Measurements from ENCODE around the gene ZNF497. TPM values are rescaled to one million over a fixed set of nuclear protein-coding genes. Genes with fewer than 3 reads are reported as not detected.

The ZNF497 gene
- total RNA-seq, 1 experiment from 2014 or later: 2.4 TPM

DNA sequence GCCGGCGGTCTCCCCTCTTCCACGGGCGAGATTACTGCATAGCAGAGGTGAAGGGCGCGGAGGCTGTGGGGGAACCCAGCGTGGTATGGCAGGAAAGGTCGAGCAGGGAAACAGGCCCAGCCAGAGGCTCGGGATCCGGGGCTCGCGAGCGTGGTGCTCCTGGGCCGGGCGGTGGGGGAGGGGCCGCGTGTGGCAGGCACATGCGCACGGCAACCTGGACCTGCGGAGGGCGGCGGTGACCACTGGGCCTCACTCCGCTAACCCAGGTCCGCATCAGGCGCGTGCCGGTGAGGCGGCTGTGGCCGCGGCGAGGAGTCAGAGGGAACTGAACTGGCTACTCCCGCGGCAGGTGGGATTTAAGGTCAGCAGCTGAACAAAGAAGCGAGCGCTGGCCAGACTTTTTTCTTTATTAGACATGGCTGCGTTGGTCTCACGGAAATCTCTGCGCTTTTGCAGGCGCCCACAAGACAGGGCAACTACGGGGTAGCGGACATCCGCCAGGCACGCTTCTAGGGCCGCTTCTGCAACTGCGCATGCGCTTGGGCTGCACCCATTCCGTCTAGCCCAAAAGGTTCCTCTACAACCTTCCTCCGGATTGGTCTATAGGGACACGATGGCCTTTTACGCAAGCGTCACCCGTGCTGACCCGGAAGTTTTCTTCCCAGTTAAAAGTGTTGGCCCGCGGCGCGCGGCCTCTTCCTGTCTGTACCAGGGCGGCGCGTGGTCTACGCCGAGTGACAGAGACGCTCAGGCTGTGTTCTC lies 24.2 kb upstream of the ZNF497 start, which contains the start of gene RPS5:
Gene RPS5 (plus strand): TSS at position 694 of the 762 bp plus-strand sequence. CDS start 869 bp downstream, outside the sequence.
- peaks cover 22 to 33% of the 10 kb centered on the region in 2 experiments for H3K4me1 Mint-ChIP-seq
- no peaks in the 10 kb centered on the region for H3K79me1 ChIP-seq (ENCODE audit: insufficient read depth, low read depth, low read length, poor library complexity, severe bottlenecking)
- H3K23me2 ChIP-seq (ENCODE audit: insufficient read length, low read depth, low read length, poor library complexity, severe bottlenecking): peaks cover 7% of the 10 kb centered on the region
- peak within 1 kb of the TSS; percentile 93 for H3K14ac ChIP-seq (ENCODE audit: insufficient read depth, low read length)
- no peaks in the 10 kb centered on the region for H3K27me3 ChIP-seq (ENCODE audit: insufficient read depth, low read length)
- WGBS (ENCODE audit: extremely low coverage, insufficient read length, low lambda C conversion rate): no CpG with 5 or more reads among the region's 64 CpGs
- H2BK20ac ChIP-seq (ENCODE audit: low read depth, low read length, poor library complexity, severe bottlenecking): no peak within 1 kb of the TSS
- no peak within 1 kb of the TSS for H2BK120ac ChIP-seq (ENCODE audit: low read depth, low read length, poor library complexity, severe bottlenecking)
- H4K91ac ChIP-seq (ENCODE audit: insufficient read length, low read depth, low read length): no peak within 1 kb of the TSS
- peak within 1 kb of the TSS; percentile 95 to 99 (median 98) for H3K27ac Mint-ChIP-seq
- no peaks in the 10 kb centered on the region for H4K20me1 ChIP-seq (ENCODE audit: control insufficient read depth, insufficient read depth, insufficient read length)
- H3K4me1 ChIP-seq (ENCODE audit: insufficient read depth, low read length): peaks cover 4% of the 10 kb centered on the region; the same call in 1 of the 2 replicates
- no peak within 1 kb of the TSS for H3T11ph ChIP-seq (ENCODE audit: low read length)
- H2AFZ ChIP-seq (ENCODE audit: low read length): no peak within 1 kb of the TSS
- peaks cover 33 to 40% (median 36%) of the 10 kb centered on the region in 3 experiments for H3K36me3 Mint-ChIP-seq (ENCODE audit: insufficient read depth in 1 of 3, low read depth in 3 of 3)
- no peaks in the 10 kb centered on the region for H3K27me3 Mint-ChIP-seq (ENCODE audit: low read depth)
- no peak within 1 kb of the TSS for H3K23ac ChIP-seq (ENCODE audit: insufficient read length, low read depth, low read length)
- DNase-seq: peak; percentile 98
- peak within 1 kb of the TSS; percentile 42 for H3K27ac ChIP-seq (ENCODE audit: insufficient read length, low read depth, low read length)
- peak within 1 kb of the TSS; percentile 94 for H3K4me2 ChIP-seq (ENCODE audit: insufficient read depth, insufficient read length, low read length)
- H2BK5ac ChIP-seq (ENCODE audit: insufficient read length, low read length): no peak within 1 kb of the TSS
- peak within 1 kb of the TSS; percentile 92 for H3K18ac ChIP-seq (ENCODE audit: insufficient read length, low read depth, low read length)
- no peak within 1 kb of the TSS for H2BK12ac ChIP-seq (ENCODE audit: insufficient read length, low read depth, low read length)
- no peak within 1 kb of the TSS for H4K8ac ChIP-seq (replicated peaks; ENCODE audit: insufficient read length, low read depth, low read length)
- H4K5ac ChIP-seq (ENCODE audit: insufficient read length, low read depth, low read length): no peak within 1 kb of the TSS
- peaks cover 10% of the 10 kb centered on the region; the same call in 1 of the 2 replicates for H3K79me2 ChIP-seq (ENCODE audit: insufficient read depth, low read length)
- H2AK5ac ChIP-seq (ENCODE audit: insufficient read length, low read length): no peak within 1 kb of the TSS
- no peak within 1 kb of the TSS for H2BK15ac ChIP-seq (ENCODE audit: low read depth, low read length)
- no peak within 1 kb of the TSS for H3K56ac ChIP-seq (ENCODE audit: insufficient read length, low read depth, low read length)
- H3K9me3 ChIP-seq (ENCODE audit: control insufficient read depth, low read depth, low read length): no peaks in the 10 kb centered on the region
- H3K4ac ChIP-seq (ENCODE audit: low read depth, low read length): peak within 1 kb of the TSS; percentile 1; the same call in 1 of the 2 replicates
- H3K9me3 Mint-ChIP-seq: no peaks in the 10 kb centered on the region
- peak within 1 kb of the TSS; percentile 95 to 99 for H3K4me3 Mint-ChIP-seq
- H3K9ac ChIP-seq (ENCODE audit: extremely low read depth, insufficient read length, low read length): peak within 1 kb of the TSS; percentile 85
- TF ChIP-seq, protein P1, sequence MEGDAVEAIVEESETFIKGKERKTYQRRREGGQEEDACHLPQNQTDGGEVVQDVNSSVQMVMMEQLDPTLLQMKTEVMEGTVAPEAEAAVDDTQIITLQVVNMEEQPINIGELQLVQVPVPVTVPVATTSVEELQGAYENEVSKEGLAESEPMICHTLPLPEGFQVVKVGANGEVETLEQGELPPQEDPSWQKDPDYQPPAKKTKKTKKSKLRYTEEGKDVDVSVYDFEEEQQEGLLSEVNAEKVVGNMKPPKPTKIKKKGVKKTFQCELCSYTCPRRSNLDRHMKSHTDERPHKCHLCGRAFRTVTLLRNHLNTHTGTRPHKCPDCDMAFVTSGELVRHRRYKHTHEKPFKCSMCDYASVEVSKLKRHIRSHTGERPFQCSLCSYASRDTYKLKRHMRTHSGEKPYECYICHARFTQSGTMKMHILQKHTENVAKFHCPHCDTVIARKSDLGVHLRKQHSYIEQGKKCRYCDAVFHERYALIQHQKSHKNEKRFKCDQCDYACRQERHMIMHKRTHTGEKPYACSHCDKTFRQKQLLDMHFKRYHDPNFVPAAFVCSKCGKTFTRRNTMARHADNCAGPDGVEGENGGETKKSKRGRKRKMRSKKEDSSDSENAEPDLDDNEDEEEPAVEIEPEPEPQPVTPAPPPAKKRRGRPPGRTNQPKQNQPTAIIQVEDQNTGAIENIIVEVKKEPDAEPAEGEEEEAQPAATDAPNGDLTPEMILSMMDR (conservative IDR thresholded peaks at IDR 0.05): no peak
